Endodermal cell (in vitro differentiated cells): ENCODE results near the gene KCNG2. TPM values are rescaled to one million over a fixed set of nuclear protein-coding genes. Genes with fewer than 3 reads are reported as not detected.

Source experiments
- DNase-seq: peaks from one replicate; pipeline ENCODE4 v3.0.0-alpha.2; 2017
- H3K27ac ChIP-seq: 2 replicates; pipeline ENCODE4 v1.5.1; 2013; ENCODE audit warnings: mild to moderate bottlenecking, low read depth, low read length, moderate library complexity
- H3K27me3 ChIP-seq: 2 replicates; pipeline ENCODE4 v1.6.1; 2013; ENCODE audit warnings: mild to moderate bottlenecking, low read length, moderate library complexity; ENCODE audit not compliant: insufficient read depth, control insufficient read depth, poor library complexity, severe bottlenecking
- H3K36me3 ChIP-seq: 2 replicates; pipeline ENCODE4 v1.7.0; 2013; ENCODE audit warnings: mild to moderate bottlenecking, low read length, moderate library complexity; ENCODE audit not compliant: control insufficient read depth, insufficient read depth
- H3K4me1 ChIP-seq: one replicate; pipeline ENCODE4 v1.7.0; 2013; ENCODE audit warnings: low read length; ENCODE audit not compliant: control insufficient read depth, insufficient read depth
- H3K4me3 ChIP-seq: 2 replicates; pipeline ENCODE4 v1.5.1; 2013; ENCODE audit warnings: mild to moderate bottlenecking, low read length, moderate library complexity
- H3K9ac ChIP-seq: 2 replicates; pipeline ENCODE4 v1.6.1; 2013; ENCODE audit warnings: mild to moderate bottlenecking, low read length, moderate library complexity; ENCODE audit not compliant: poor library complexity, severe bottlenecking; ENCODE audit errors: extremely low read depth
- H3K9me3 ChIP-seq: 2 replicates; pipeline ENCODE4 v1.6.1; 2013; ENCODE audit warnings: mild to moderate bottlenecking, low read length, moderate library complexity; ENCODE audit not compliant: control insufficient read depth
- H3K27ac Mint-ChIP-seq: 2 replicates; pipeline ENCODE4 v1.8.0; 2020; ENCODE audit warnings: mixed read lengths
- H3K27me3 Mint-ChIP-seq: 2 replicates; pipeline ENCODE4 v1.8.0; 2021; ENCODE audit warnings: mild to moderate bottlenecking, mixed read lengths; ENCODE audit not compliant: insufficient read depth
- H3K36me3 Mint-ChIP-seq: 2 replicates; pipeline ENCODE4 v1.8.0; 2020; ENCODE audit warnings: low read depth, mixed read lengths
- H3K4me1 Mint-ChIP-seq: 2 replicates; pipeline ENCODE4 v1.8.0; 2020; ENCODE audit warnings: mixed read lengths
- H3K4me3 Mint-ChIP-seq: 2 replicates; pipeline ENCODE4 v1.8.0; 2020; ENCODE audit warnings: mild to moderate bottlenecking, moderate library complexity, mixed read lengths
- H3K9me3 Mint-ChIP-seq: 2 replicates; pipeline ENCODE4 v1.8.0; 2020; ENCODE audit warnings: mild to moderate bottlenecking, mixed read lengths
- CTCF ChIP-seq: fragments of 200-600 bp; sonication (generic); conservative IDR thresholded peaks from 2 replicates; pipeline ENCODE4 v1.5.0; 2021; ENCODE audit warnings: antibody characterized with exemption, mild to moderate bottlenecking
- WGBS, 2 experiments: methylation state at CpG; one replicate each; pipeline versions ENCODE4 v1.1.5 to v1.1.7; 2013; ENCODE audit warnings: missing lambda C conversion rate in 2 of 2, mixed read lengths in 1 of 2; ENCODE audit not compliant: insufficient coverage in 1 of 2, insufficient read length in 1 of 2; 5-methylcytosine and 5-hydroxymethylcytosine counted together
- total RNA-seq, 2 donors: library from RNA; stranded (reverse); fragmentation: NEBNext Ultra II Directional in 1 of 2; extraction: Animal tissue kit (Norgen Biotek cat#: 25700) in 1 of 2; gene quantifications; 2 replicates in 1 of 2; 3 replicates in 1 of 2; pipeline ENCODE4 v1.2.1, GENCODE V29; 2021

Gene KCNG2
- total RNA-seq, 2 donors from 2014 or later, result not detected

- peaks cover 67% of the 10 kb centered on the region for H3K27me3 Mint-ChIP-seq
- H3K4me3 ChIP-seq, result no peak overlapping the region
Observed at GRCh38 chr18:79794846-79795245, 2.9 kb upstream of the KCNG2 start.

GRCh38 chr18:79795446-79795845 lies 2.3 kb upstream of the KCNG2 start:
- no peak overlapping the region for H3K27ac Mint-ChIP-seq
- H3K9me3 ChIP-seq, result no peaks in the 10 kb centered on the region
- no peak for DNase-seq
- H3K9ac ChIP-seq, result no peak overlapping the region
- H3K36me3 ChIP-seq, result no peaks in the 10 kb centered on the region
- H3K27me3 Mint-ChIP-seq, result peaks cover 67% of the 10 kb centered on the region
- H3K4me3 ChIP-seq, result no peak overlapping the region
- no peak overlapping the region for H3K27ac ChIP-seq
- peaks cover 15% of the 10 kb centered on the region for H3K4me1 Mint-ChIP-seq
- peaks cover 60% of the 10 kb centered on the region for H3K27me3 ChIP-seq
- H3K9me3 Mint-ChIP-seq, result no peaks in the 10 kb centered on the region
- H3K36me3 Mint-ChIP-seq, result no peaks in the 10 kb centered on the region
- peaks cover 9% of the 10 kb centered on the region for H3K4me1 ChIP-seq
- no peak overlapping the region for H3K4me3 Mint-ChIP-seq
- WGBS, 2 experiments, result 94 to 95% methylated on average over 19 of the region's 19 CpGs
- no peak for TF ChIP-seq CTCF

More at GRCh38 chr18:79794846-79795245, 2.9 kb upstream of the KCNG2 start:
- Histone ChIP-seq H3K36me3 (no peaks in the 10 kb centered on the region), H3K4me1 (peaks cover 9% of the 10 kb centered on the region), H3K27me3 (peaks cover 60% of the 10 kb centered on the region), H3K27ac (no peak overlapping the region), H3K9ac (no peak overlapping the region), H3K9me3 (no peaks in the 10 kb centered on the region)
- WGBS, 2 experiments, result 93 to 94% methylated on average over 17 of the region's 17 CpGs
- Mint-ChIP-seq H3K9me3 (no peaks in the 10 kb centered on the region), H3K36me3 (no peaks in the 10 kb centered on the region), H3K4me3 (no peak overlapping the region), H3K27ac (no peak overlapping the region), H3K4me1 (peaks cover 15% of the 10 kb centered on the region)
- no peak for TF ChIP-seq CTCF
- DNase-seq, result no peak

GRCh38 chr18:79796016-79796415 lies 1.7 kb upstream of the KCNG2 start:
- H3K4me1 Mint-ChIP-seq, result peaks cover 12% of the 10 kb centered on the region
- peaks cover 67% of the 10 kb centered on the region for H3K27me3 Mint-ChIP-seq
- no peak for TF ChIP-seq CTCF

More at GRCh38 chr18:79796016-79796415, 1.7 kb upstream of the KCNG2 start:
- Mint-ChIP-seq H3K36me3 (no peaks in the 10 kb centered on the region), H3K27ac (no peak overlapping the region), H3K9me3 (no peaks in the 10 kb centered on the region), H3K4me3 (no peak overlapping the region)
- DNase-seq, result no peak
- H3K9me3 ChIP-seq, result no peaks in the 10 kb centered on the region
- H3K36me3 ChIP-seq, result no peaks in the 10 kb centered on the region
- H3K4me3 ChIP-seq, result no peak overlapping the region
- H3K27ac ChIP-seq, result no peak overlapping the region
- no peak overlapping the region for H3K9ac ChIP-seq
- 91 to 94% methylated on average over 7 of the region's 7 CpGs for WGBS, 2 experiments
- peaks cover 64% of the 10 kb centered on the region for H3K27me3 ChIP-seq
- H3K4me1 ChIP-seq, result peaks cover 7% of the 10 kb centered on the region
